ENCODE measurements around the gene ATP10A. TPM values are rescaled to one million over a fixed set of nuclear protein-coding genes. Genes with fewer than 3 reads are reported as not detected.

ATP10A gene
- total and polyA plus RNA-seq, 8 donors: 0.04 to 1.2 (median 0.41) TPM

GRCh38 chr15:25778161-25778560 lies 85.0 kb downstream of the ATP10A start:
- 43 to 53% methylated on average over 1 of the region's 1 CpG for WGBS, 2 donors
- H3K4me3 ChIP-seq: no peak overlapping the region
- H3K9me3 ChIP-seq: no peaks in the 10 kb centered on the region
- intact Hi-C loops (cut with DNase I): no loop called here
- H3K27me3 ChIP-seq: no peaks in the 10 kb centered on the region
- H3K27ac ChIP-seq: no peak overlapping the region
- DNase-seq (no peak), FAIRE-seq (no peak), ATAC-seq (no peak)
- TF ChIP-seq, protein P1, sequence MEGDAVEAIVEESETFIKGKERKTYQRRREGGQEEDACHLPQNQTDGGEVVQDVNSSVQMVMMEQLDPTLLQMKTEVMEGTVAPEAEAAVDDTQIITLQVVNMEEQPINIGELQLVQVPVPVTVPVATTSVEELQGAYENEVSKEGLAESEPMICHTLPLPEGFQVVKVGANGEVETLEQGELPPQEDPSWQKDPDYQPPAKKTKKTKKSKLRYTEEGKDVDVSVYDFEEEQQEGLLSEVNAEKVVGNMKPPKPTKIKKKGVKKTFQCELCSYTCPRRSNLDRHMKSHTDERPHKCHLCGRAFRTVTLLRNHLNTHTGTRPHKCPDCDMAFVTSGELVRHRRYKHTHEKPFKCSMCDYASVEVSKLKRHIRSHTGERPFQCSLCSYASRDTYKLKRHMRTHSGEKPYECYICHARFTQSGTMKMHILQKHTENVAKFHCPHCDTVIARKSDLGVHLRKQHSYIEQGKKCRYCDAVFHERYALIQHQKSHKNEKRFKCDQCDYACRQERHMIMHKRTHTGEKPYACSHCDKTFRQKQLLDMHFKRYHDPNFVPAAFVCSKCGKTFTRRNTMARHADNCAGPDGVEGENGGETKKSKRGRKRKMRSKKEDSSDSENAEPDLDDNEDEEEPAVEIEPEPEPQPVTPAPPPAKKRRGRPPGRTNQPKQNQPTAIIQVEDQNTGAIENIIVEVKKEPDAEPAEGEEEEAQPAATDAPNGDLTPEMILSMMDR (IDR thresholded peaks at IDR 0.05): no peak
- no peaks in the 10 kb centered on the region for H3K36me3 ChIP-seq
- no peaks in the 10 kb centered on the region for H3K4me1 ChIP-seq

- no peak overlapping the region for H3K27ac ChIP-seq
- intact Hi-C loops (cut with DNase I): no loop called here
- no peaks in the 10 kb centered on the region for H3K36me3 ChIP-seq
- FAIRE-seq (no peak), ATAC-seq (no peak), DNase-seq (no peak)
- no peaks in the 10 kb centered on the region for H3K4me1 ChIP-seq
- WGBS, 2 donors: 64 to 77% methylated on average over 9 to 11 of the region's 11 CpGs
- H3K4me3 ChIP-seq: no peak overlapping the region
- H3K9me3 ChIP-seq: no peaks in the 10 kb centered on the region
- no peaks in the 10 kb centered on the region for H3K27me3 ChIP-seq
- TF ChIP-seq, protein P1 (IDR thresholded peaks at IDR 0.05): no peak
Observed at GRCh38 chr15:25777037-25777436, 86.1 kb downstream of the ATP10A start.

DNA sequence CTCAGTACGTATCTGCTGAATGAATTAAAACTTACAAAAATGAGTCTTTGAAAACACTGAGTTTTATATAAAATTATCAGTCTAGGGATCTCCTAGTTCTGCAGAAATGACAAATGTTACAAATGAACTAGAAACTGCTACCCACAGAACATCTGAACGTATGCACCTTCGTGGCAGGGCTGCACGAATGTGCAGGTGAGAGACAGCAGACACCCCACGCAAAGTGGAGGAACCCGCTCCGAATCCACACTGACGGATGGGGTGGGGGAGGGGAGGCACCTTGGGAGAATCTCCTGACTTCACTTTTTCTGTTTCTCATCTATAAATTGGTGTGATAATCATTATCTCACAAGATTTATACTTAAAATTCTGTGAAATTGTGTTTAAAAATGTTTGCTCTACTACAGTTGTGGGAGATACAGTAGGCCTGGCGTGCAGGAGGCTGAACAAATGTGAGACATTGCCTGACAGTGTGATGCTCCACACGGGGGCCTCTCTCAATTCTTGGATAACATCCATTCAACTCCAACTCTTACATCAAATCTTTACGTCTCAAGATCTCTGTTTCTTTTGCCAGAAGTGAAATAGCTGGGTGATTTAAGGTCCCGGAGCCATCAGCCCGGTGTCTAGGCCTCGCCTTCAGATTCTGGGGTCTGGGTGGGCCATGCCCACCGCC lies 86.9 kb downstream of the ATP10A start:
- ATAC-seq (no peak), DNase-seq (no peak), FAIRE-seq (no peak)
- H3K4me1 ChIP-seq: no peaks in the 10 kb centered on the region
- intact Hi-C loops (cut with DNase I): no loop called here
- no peak overlapping the region for H3K27ac ChIP-seq
- 74% methylated on average over 15 of the region's 15 CpGs for WGBS, 2 donors
- H3K27me3 ChIP-seq: no peaks in the 10 kb centered on the region
- H3K4me3 ChIP-seq: no peak overlapping the region
- TF ChIP-seq, protein P1 (IDR thresholded peaks at IDR 0.05): no peak
- H3K36me3 ChIP-seq: no peaks in the 10 kb centered on the region
- H3K9me3 ChIP-seq: no peaks in the 10 kb centered on the region

- DNase-seq: peak in 2 of 6 donors; percentile 9 to 23
- 46 to 57% methylated on average over 13 of the region's 13 CpGs for WGBS, 2 donors
- H3K4me3 ChIP-seq: no peak overlapping the region
Observed at GRCh38 chr15:25775317-25775912, 87.7 kb downstream of the ATP10A start.

More at GRCh38 chr15:25775317-25775912, 87.7 kb downstream of the ATP10A start:
- Histone ChIP-seq H3K4me1 (no peaks in the 10 kb centered on the region), H3K9me3 (no peaks in the 10 kb centered on the region), H3K36me3 (no peaks in the 10 kb centered on the region), H3K27ac (no peak overlapping the region), H3K27me3 (no peaks in the 10 kb centered on the region)
- TF ChIP-seq, protein P1 (IDR thresholded peaks at IDR 0.05): no peak
- FAIRE-seq (no peak), ATAC-seq (peak in 2 of 4 donors; percentile 22 to 57)
- intact Hi-C loops (cut with DNase I): no loop called here
